ENCODE data around the gene DNAH5.

- TF ChIP-seq CTCF (IDR thresholded peaks at IDR 0.05; ENCODE audit: low read depth, low read length) (no peak), POLR2A (IDR thresholded peaks at IDR 0.05; ENCODE audit: extremely low read depth, insufficient read length) (no peak)
Observed at GRCh38 chr5:13955896-13956295, 11.4 kb upstream of the DNAH5 start.

Measured in NB4 (cell line).